Caki2 (cell line): ENCODE measurements around the gene ACCS. TPM values are rescaled to one million over a fixed set of nuclear protein-coding genes. Genes with fewer than 3 reads are reported as not detected.
A peak's percentile ranks its signal among the peaks of the same experiment; 100 is the strongest.

ENCODE experiments used
- DNase-seq: peaks from one replicate; pipeline ENCODE4 v3.0.0-alpha.2; 2015; ENCODE audit warnings: low read depth
- in situ Hi-C: cut with HindIII; loops from 2 replicates; pipeline ENCODE4 v1.10.0; 2016; ENCODE audit warnings: low sequenced_read_pairs, low pct_unique_long_range_greater_than_20kb, mixed read lengths
- total RNA-seq: library from RNA; depleted of rRNA; stranded (reverse); fragments of >200 nt; shearing (Covaris generic); gene quantifications from 2 replicates; pipeline ENCODE4 v1.2.3, GENCODE V29; 2014; ENCODE audit warnings: low replicate concordance

The ACCS gene
- total RNA-seq, 1 experiment from 2014 or later: 13.4 TPM

- in situ Hi-C loops: no loop called here
- DNase-seq: no peak
Measured at GRCh38 chr11:44080951-44081350, 14.9 kb downstream of the ACCS start.

GRCh38 chr11:44082645-44083044 is 16.6 kb downstream of the ACCS start:
- in situ Hi-C loops: no loop called here
- DNase-seq: no peak

GRCh38 chr11:44083433-44083832 is 17.4 kb downstream of the ACCS start:
- in situ Hi-C loops: no loop called here
- DNase-seq: no peak

GRCh38 chr11:44083906-44084305 is 17.8 kb downstream of the ACCS start:
- in situ Hi-C loops: no loop called here
- DNase-seq: no peak

GRCh38 chr11:44085330-44085729 is 19.3 kb downstream of the ACCS start:
- in situ Hi-C loops: no loop called here

GRCh38 chr11:44088377-44088776 is 22.3 kb downstream of the ACCS start:
- in situ Hi-C loops: no loop called here
- DNase-seq: no peak

More at GRCh38 chr11:44085330-44085729, 19.3 kb downstream of the ACCS start:
- DNase-seq: no peak

DNA sequence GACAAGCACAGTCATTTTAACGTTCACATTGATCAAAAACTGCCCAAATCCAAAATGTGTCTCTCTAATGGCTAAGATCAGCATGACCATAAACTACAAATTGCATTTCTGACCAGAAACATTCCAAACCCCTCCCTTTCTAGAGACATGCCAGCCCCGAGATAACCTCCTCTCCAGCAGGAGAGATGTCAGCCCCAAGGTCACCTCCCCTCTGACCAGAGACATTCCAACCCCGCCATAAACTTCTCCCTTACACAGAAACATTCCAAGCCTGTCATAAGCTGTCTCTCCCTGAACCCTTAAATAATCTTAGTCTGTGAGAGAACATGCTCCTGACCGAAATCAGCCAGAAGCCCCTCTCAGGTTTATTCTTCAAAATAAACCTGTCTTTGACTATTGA is 22.8 kb downstream of the ACCS start:
- in situ Hi-C loops: no loop called here
- no peak for DNase-seq

DNA sequence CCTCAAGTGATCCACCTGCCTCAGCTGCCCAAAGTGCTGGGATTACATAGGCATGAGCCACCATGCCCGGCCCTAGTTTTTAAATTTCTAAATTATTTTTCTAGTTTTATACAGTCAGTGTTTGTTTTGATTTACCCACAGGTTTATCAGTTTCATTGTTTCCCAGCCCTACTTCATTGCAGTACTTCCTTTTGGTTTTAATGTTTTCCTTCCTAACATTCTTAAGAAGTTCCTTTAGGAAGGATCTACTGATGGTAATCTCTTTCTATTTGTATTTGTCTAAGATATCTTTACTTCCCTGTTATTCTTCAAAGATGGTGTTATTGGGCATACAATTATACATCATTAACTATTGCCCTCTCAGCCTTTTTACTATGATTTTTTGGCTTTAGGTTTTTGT is 24.5 kb downstream of the ACCS start:
- DNase-seq: no peak
- in situ Hi-C loops: no loop called here

- in situ Hi-C loops: no loop called here
- DNase-seq: peak; percentile 34
Measured at GRCh38 chr11:44094260-44094868, 28.3 kb downstream of the ACCS start.

GRCh38 chr11:44095506-44096359 is 29.7 kb downstream of the ACCS start, which contains the start of gene EXT2:
Gene EXT2 (plus strand): TSS chr11:44095678. CDS start chr11:44107713, 12,035 bp downstream.
- DNase-seq: peak; percentile 65
- in situ Hi-C loops: no loop called here

DNA sequence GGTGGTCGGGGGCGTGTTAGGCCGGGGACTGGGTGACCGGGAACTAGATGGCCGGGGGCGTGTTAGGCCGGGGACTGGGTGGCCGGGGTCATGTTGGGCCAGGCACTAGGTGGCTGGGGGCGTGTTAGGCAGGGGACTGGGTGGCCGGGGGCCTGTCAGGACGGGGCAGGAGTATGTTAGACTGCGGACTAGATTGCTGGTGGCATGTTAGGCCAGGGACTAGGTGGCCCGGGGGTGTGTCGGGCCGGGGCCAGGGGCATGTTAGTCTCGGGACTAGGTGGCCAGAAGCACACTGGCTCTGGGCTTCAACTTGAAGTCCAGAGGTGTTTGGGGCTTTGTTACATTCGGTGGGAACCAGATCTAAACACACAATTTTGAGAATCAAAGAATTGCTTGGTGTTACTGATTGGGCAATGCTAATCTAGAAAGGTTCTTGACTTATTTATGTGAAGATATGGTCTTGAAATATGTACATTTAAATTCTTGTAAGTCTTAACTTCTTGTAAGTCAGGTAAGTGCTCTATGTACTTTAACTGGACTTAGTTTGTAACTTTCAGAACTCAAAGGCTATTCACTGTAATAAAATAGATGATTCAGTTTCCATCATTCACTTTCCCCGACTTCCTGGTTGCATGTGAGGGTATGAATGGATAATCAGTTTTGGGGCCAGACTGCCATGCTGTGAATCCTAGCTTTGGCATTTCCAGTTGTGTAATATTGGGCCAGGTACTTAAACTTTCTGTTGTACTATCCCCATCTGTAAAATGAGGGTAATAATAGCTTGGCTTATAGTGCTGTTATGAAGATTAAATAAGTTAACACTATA is 30.5 kb downstream of the ACCS start:
- DNase-seq: no peak
- in situ Hi-C loops: no loop called here

- no peak for DNase-seq
- in situ Hi-C loops: no loop called here
Measured at GRCh38 chr11:44097821-44098220, 31.8 kb downstream of the ACCS start.

- in situ Hi-C loops: loop anchor here (25.0 kb wide), 1 partner anchor 411 kb away; no protein-coding TSS in a partner anchor
- no peak for DNase-seq
Measured at GRCh38 chr11:44101098-44101497, 35.0 kb downstream of the ACCS start.

GRCh38 chr11:44104481-44105294 is 38.6 kb downstream of the ACCS start:
- in situ Hi-C loops: loop anchor here (25.0 kb wide), 1 partner anchor 408 kb away; no protein-coding TSS in a partner anchor
- DNase-seq: no peak

DNA sequence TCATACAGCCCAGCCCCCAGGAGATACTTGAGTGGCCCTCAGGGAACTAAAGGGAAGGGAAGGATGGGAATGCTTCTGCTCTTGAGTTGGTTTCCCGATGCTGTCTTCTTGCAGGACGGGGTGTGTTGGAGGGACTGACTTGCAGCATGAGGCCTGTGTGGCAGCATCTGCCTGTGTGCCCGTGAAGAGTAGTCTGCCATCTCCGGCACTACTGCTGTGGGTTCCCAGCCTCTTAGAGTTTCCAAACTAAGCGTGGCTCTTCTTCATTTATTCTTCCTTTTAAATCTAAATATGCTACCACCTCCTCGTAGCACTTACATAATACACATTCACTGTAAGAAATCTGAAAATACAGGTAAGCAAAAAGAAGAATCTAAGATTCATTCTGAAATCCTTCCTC is 42.2 kb downstream of the ACCS start:
- in situ Hi-C loops: loop anchor here (25.0 kb wide), 1 partner anchor 404 kb away; no protein-coding TSS in a partner anchor
- no peak for DNase-seq

DNA sequence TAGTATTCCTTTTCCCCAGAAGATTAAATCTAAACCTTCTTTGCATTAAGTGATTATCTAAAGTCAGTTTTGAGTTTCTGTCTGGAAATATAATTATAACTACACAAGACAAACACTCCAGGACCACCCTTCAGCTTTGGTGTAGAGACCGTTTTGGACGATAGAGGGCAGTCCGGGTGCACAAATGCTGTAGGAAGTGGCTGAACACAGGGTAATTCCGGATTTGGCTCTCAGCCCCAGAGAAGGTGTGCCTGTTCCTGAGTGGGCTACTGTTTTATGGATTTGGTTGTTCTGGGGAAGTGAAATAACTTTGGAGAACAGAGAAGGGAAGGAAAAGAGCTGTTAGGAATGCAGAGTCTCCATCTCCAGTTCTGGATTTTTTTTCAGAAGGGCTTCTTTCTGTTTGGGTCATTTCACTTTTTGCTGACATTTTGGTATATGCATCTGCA is 44.2 kb downstream of the ACCS start:
- in situ Hi-C loops: loop anchor here (25.0 kb wide), 1 partner anchor 402 kb away; no protein-coding TSS in a partner anchor
- peak; percentile 24 for DNase-seq

- DNase-seq: no peak
Measured at GRCh38 chr11:44112091-44112821, 46.2 kb downstream of the ACCS start.

More at GRCh38 chr11:44112091-44112821, 46.2 kb downstream of the ACCS start:
- in situ Hi-C loops: loop anchor here (25.0 kb wide), 1 partner anchor 400 kb away; no protein-coding TSS in a partner anchor
